ENCODE data around the gene PARD3B. TPM values are rescaled to one million over a fixed set of nuclear protein-coding genes. Genes with fewer than 3 reads are reported as not detected.

Gene PARD3B
- total RNA-seq, 1 donor from 2014 or later: 18.4 TPM

DNA sequence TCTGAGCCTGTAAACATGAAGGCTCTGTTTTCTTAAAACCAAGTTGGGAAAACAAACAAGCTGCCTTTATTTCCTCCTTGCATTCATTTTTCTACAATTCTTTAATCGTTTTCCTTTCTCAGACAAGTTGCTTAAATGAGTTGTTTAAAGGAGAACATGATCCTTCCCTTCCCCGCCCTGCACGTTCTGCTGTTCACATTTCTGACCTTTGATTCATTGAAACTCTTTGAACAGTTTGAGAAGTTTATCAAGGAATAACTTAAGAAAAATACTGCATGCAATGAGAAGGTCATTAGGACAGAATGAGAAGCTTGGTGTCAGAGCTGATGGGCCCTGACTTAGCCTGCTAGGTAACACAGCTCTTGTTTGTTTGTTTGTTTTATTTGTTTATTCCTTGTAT, 181.6 kb downstream of the PARD3B start:
- TF ChIP-seq, protein P1, sequence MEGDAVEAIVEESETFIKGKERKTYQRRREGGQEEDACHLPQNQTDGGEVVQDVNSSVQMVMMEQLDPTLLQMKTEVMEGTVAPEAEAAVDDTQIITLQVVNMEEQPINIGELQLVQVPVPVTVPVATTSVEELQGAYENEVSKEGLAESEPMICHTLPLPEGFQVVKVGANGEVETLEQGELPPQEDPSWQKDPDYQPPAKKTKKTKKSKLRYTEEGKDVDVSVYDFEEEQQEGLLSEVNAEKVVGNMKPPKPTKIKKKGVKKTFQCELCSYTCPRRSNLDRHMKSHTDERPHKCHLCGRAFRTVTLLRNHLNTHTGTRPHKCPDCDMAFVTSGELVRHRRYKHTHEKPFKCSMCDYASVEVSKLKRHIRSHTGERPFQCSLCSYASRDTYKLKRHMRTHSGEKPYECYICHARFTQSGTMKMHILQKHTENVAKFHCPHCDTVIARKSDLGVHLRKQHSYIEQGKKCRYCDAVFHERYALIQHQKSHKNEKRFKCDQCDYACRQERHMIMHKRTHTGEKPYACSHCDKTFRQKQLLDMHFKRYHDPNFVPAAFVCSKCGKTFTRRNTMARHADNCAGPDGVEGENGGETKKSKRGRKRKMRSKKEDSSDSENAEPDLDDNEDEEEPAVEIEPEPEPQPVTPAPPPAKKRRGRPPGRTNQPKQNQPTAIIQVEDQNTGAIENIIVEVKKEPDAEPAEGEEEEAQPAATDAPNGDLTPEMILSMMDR (conservative IDR thresholded peaks at IDR 0.05): no peak
- Mint-ChIP-seq H3K27ac (ENCODE audit: unreplicated experiment) (no peak overlapping the region), H3K4me3 (no peak overlapping the region), H3K27me3 (ENCODE audit: low read depth) (no peaks in the 10 kb centered on the region), H3K9me3 (peaks cover 3% of the 10 kb centered on the region), H3K4me1 (peaks cover 7% of the 10 kb centered on the region), H3K36me3 (ENCODE audit: low read depth) (no peaks in the 10 kb centered on the region)
- DNase-seq (ENCODE audit: low read depth, low spot score): no peak

DNA sequence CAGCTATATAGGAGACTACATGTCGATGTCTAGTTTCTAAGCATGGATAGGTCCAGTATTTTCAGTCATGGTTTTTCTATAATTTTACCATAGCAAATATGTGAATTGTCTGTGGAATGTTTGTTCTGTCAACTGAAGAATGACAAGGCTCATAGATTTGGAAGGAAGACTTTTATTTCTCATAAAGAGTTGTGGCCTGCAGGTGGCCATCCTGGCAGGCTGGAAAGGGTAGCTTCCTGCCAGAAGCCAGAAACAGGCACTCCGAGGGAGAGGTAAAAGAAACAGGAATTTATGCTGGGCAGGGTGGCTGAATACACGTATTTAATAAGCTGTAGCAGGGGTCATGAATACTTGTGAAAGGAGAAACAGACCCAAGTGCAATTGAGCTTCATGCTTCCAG, 182.1 kb downstream of the PARD3B start:
- no peak overlapping the region for H3K4me3 Mint-ChIP-seq
- TF ChIP-seq, protein P1 (conservative IDR thresholded peaks at IDR 0.05): no peak
- no peak for DNase-seq (ENCODE audit: low read depth, low spot score)
- no peak overlapping the region for H3K27ac Mint-ChIP-seq (ENCODE audit: unreplicated experiment)
- peaks cover 7% of the 10 kb centered on the region for H3K4me1 Mint-ChIP-seq
- H3K27me3 Mint-ChIP-seq (ENCODE audit: low read depth): no peaks in the 10 kb centered on the region
- peaks cover 3% of the 10 kb centered on the region for H3K9me3 Mint-ChIP-seq
- H3K36me3 Mint-ChIP-seq (ENCODE audit: low read depth): no peaks in the 10 kb centered on the region

- Mint-ChIP-seq H3K9me3 (peaks cover 6% of the 10 kb centered on the region), H3K4me1 (peaks cover 7% of the 10 kb centered on the region), H3K27me3 (ENCODE audit: low read depth) (no peaks in the 10 kb centered on the region), H3K36me3 (ENCODE audit: low read depth) (peaks cover 2% of the 10 kb centered on the region), H3K27ac (ENCODE audit: unreplicated experiment) (no peak overlapping the region), H3K4me3 (no peak overlapping the region)
- TF ChIP-seq, protein P1 (conservative IDR thresholded peaks at IDR 0.05): no peak
- DNase-seq (ENCODE audit: low read depth, low spot score): no peak
Measured at GRCh38 chr2:204730603-204731002, 185.3 kb downstream of the PARD3B start.

GRCh38 chr2:204732019-204732418, 186.7 kb downstream of the PARD3B start:
- Mint-ChIP-seq H3K27ac (ENCODE audit: unreplicated experiment) (no peak overlapping the region), H3K36me3 (ENCODE audit: low read depth) (peaks cover 6% of the 10 kb centered on the region), H3K9me3 (peaks cover 8% of the 10 kb centered on the region), H3K4me3 (no peak overlapping the region), H3K27me3 (ENCODE audit: low read depth) (no peaks in the 10 kb centered on the region), H3K4me1 (peaks cover under 1% of the 10 kb centered on the region)
- DNase-seq (ENCODE audit: low read depth, low spot score): no peak
- TF ChIP-seq, protein P1 (conservative IDR thresholded peaks at IDR 0.05): no peak

DNA sequence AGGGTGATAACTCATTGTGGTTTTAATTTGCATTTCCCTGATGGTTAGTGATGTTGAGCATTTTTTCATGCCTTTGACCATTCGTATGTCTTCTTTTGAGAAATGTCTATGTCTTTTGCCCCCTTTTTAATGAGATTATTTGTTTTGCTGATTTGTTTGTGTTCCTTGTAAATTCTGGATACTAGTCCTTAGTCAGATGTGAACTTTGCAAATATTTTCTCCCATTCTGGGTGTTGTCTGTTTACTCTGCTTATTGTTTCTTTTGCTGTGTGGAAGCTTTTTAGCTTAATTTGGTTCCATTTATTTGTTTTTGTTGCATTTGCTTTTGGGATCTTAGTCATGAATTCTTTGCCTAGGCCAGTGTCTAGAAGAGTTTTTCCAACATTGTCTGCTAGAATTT, 192.0 kb downstream of the PARD3B start:
- Mint-ChIP-seq H3K4me1 (no peaks in the 10 kb centered on the region), H3K9me3 (peaks cover 25% of the 10 kb centered on the region), H3K27ac (ENCODE audit: unreplicated experiment) (no peak overlapping the region), H3K36me3 (ENCODE audit: low read depth) (peaks cover 28% of the 10 kb centered on the region), H3K4me3 (no peak overlapping the region), H3K27me3 (ENCODE audit: low read depth) (no peaks in the 10 kb centered on the region)
- TF ChIP-seq, protein P1 (conservative IDR thresholded peaks at IDR 0.05): no peak
- DNase-seq (ENCODE audit: low read depth, low spot score): no peak

DNA sequence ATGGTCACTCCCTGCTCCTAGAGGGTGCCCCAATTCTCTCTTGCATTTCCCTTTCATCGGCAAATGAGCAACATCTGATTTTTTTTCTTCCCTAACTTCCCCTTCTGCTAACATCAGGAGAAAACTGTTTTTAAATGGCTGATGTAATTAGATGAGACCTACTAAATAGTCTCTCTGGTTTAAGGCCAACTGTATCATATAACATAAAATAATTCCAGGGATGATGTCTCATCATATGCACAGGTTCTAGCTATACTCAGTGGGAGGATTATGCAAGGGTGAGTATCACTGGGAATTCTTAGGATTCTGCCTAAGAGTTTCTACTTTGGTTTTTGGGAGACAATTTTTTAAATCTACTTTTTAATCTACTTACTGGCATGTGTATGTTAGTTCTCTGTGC, 193.4 kb downstream of the PARD3B start:
- Mint-ChIP-seq H3K9me3 (peaks cover 26% of the 10 kb centered on the region), H3K4me1 (no peaks in the 10 kb centered on the region), H3K4me3 (no peak overlapping the region), H3K27me3 (ENCODE audit: low read depth) (no peaks in the 10 kb centered on the region), H3K27ac (ENCODE audit: unreplicated experiment) (peak overlapping the region; percentile 15), H3K36me3 (ENCODE audit: low read depth) (peaks cover 28% of the 10 kb centered on the region)
- TF ChIP-seq, protein P1 (conservative IDR thresholded peaks at IDR 0.05): no peak
- no peak for DNase-seq (ENCODE audit: low read depth, low spot score)

Measured in neural crest cell (in vitro differentiated cells).